ENCODE results near the gene CUBN.

CUBN gene

DNA sequence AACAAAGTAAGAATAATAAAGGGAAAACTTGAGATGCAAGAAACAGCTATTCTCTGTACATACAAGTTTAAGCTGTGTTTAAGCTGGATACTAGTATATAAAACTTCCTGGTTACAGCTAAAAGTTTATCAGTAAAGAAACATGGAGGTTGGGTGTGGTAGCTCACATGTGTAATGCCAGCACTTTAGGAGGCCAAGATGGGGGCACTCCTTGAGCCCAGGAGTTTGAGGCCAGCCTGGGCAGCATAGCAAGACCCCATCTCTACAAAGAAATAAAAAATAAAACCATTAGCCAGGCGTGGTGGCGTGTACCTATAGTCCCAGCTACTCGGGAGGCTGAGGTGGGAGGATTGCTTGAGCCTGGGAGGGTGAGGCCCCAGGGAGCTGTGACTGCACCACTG, 315.6 kb downstream of the CUBN start:
- Histone ChIP-seq H2BK120ac (ENCODE audit: low read depth, low read length) (no peak overlapping the region), H3K27ac (ENCODE audit: low read depth, low read length) (no peak overlapping the region), H3K23ac (ENCODE audit: low read length) (no peak overlapping the region), H2BK5ac (ENCODE audit: low read length) (no peak overlapping the region), H2BK15ac (replicated peaks; ENCODE audit: low read depth) (no peak overlapping the region), H3K36me3 (ENCODE audit: control insufficient read depth, insufficient read depth, low read length) (no peaks in the 10 kb centered on the region), H3K56ac (ENCODE audit: low read length) (no peak overlapping the region), H3K4me3 (ENCODE audit: low read length) (no peak overlapping the region), H3K27me3 (ENCODE audit: insufficient read depth, low read length, poor library complexity) (no peaks in the 10 kb centered on the region), H3K79me1 (ENCODE audit: low read length) (peaks cover 19% of the 10 kb centered on the region), H3K4ac (ENCODE audit: low read depth, low read length) (no peak overlapping the region), H3K18ac (ENCODE audit: low read length) (no peak overlapping the region), H3K79me2 (ENCODE audit: control insufficient read depth, insufficient read depth, low read length) (peaks cover 16% of the 10 kb centered on the region), H3K4me1 (ENCODE audit: control insufficient read depth, low read depth, low read length) (peaks cover 1% of the 10 kb centered on the region), H2AK5ac (ENCODE audit: low read length) (no peak overlapping the region), H3K9ac (ENCODE audit: low read length) (no peak overlapping the region), H4K5ac (ENCODE audit: low read length) (no peak overlapping the region), H4K8ac (ENCODE audit: low read depth, low read length) (no peak overlapping the region), H3K4me2 (ENCODE audit: low read length) (no peak overlapping the region)
- DNase-seq: no peak
- WGBS (ENCODE audit: extremely low coverage, insufficient coverage, low lambda C conversion rate): no CpG with 5 or more reads among the region's 3 CpGs

DNA sequence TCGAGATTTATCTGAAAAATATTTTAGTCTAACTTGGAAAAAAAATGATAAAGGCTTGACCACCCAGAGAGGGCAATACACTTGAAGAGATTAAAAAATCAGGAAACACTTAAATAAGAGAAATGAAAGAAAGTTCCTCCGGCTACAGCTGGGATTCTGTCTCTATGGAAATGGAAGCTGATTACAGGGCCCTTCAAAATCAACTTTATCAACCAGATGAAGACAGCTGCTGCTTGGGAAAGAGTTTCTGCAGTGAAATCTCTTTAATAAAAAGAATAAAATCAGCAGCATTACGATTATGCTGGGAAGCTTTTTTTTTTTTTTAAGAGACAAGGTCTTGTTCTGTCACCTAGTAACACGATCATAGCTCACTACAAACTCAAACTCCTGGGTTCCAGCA, 316.9 kb downstream of the CUBN start:
- peaks cover 1% of the 10 kb centered on the region for H3K4me1 ChIP-seq (ENCODE audit: control insufficient read depth, low read depth, low read length)
- H2BK120ac ChIP-seq (ENCODE audit: low read depth, low read length): no peak overlapping the region
- no peak overlapping the region for H4K8ac ChIP-seq (ENCODE audit: low read depth, low read length)
- no peak overlapping the region for H3K4ac ChIP-seq (ENCODE audit: low read depth, low read length)
- no peak overlapping the region for H2AK5ac ChIP-seq (ENCODE audit: low read length)
- peaks cover 21% of the 10 kb centered on the region for H3K79me1 ChIP-seq (ENCODE audit: low read length)
- H3K56ac ChIP-seq (ENCODE audit: low read length): no peak overlapping the region
- no peak overlapping the region for H4K5ac ChIP-seq (ENCODE audit: low read length)
- no peak overlapping the region for H2BK5ac ChIP-seq (ENCODE audit: low read length)
- H3K36me3 ChIP-seq (ENCODE audit: control insufficient read depth, insufficient read depth, low read length): no peaks in the 10 kb centered on the region
- H3K9ac ChIP-seq (ENCODE audit: low read length): no peak overlapping the region
- no peak overlapping the region for H3K4me3 ChIP-seq (ENCODE audit: low read length)
- no peak overlapping the region for H3K18ac ChIP-seq (ENCODE audit: low read length)
- no peak for DNase-seq
- H3K79me2 ChIP-seq (ENCODE audit: control insufficient read depth, insufficient read depth, low read length): peaks cover 16% of the 10 kb centered on the region
- no peak overlapping the region for H2BK15ac ChIP-seq (replicated peaks; ENCODE audit: low read depth)
- no peak overlapping the region for H3K27ac ChIP-seq (ENCODE audit: low read depth, low read length)
- H3K23ac ChIP-seq (ENCODE audit: low read length): no peak overlapping the region
- no CpG with 5 or more reads among the region's 4 CpGs for WGBS (ENCODE audit: extremely low coverage, insufficient coverage, low lambda C conversion rate)
- H3K4me2 ChIP-seq (ENCODE audit: low read length): no peak overlapping the region
- H3K27me3 ChIP-seq (ENCODE audit: insufficient read depth, low read length, poor library complexity): no peaks in the 10 kb centered on the region

- no peak overlapping the region for H2BK5ac ChIP-seq (ENCODE audit: low read length)
- H3K27me3 ChIP-seq (ENCODE audit: insufficient read depth, low read length, poor library complexity): no peaks in the 10 kb centered on the region
- no peak overlapping the region for H3K23ac ChIP-seq (ENCODE audit: low read length)
- H2BK120ac ChIP-seq (ENCODE audit: low read depth, low read length): no peak overlapping the region
- peaks cover 21% of the 10 kb centered on the region for H3K79me1 ChIP-seq (ENCODE audit: low read length)
- H3K4me3 ChIP-seq (ENCODE audit: low read length): no peak overlapping the region
- no peak overlapping the region for H2AK5ac ChIP-seq (ENCODE audit: low read length)
- H3K4ac ChIP-seq (ENCODE audit: low read depth, low read length): no peak overlapping the region
- no peak overlapping the region for H3K27ac ChIP-seq (ENCODE audit: low read depth, low read length)
- H3K4me2 ChIP-seq (ENCODE audit: low read length): no peak overlapping the region
- no peak overlapping the region for H4K8ac ChIP-seq (ENCODE audit: low read depth, low read length)
- no CpG with 5 or more reads among the region's 6 CpGs for WGBS (ENCODE audit: extremely low coverage, insufficient coverage, low lambda C conversion rate)
- H3K36me3 ChIP-seq (ENCODE audit: control insufficient read depth, insufficient read depth, low read length): no peaks in the 10 kb centered on the region
- no peak overlapping the region for H3K56ac ChIP-seq (ENCODE audit: low read length)
- DNase-seq: no peak
- no peak overlapping the region for H2BK15ac ChIP-seq (replicated peaks; ENCODE audit: low read depth)
- no peak overlapping the region for H3K18ac ChIP-seq (ENCODE audit: low read length)
- peaks cover 1% of the 10 kb centered on the region for H3K4me1 ChIP-seq (ENCODE audit: control insufficient read depth, low read depth, low read length)
- H4K5ac ChIP-seq (ENCODE audit: low read length): no peak overlapping the region
- H3K79me2 ChIP-seq (ENCODE audit: control insufficient read depth, insufficient read depth, low read length): peaks cover 14% of the 10 kb centered on the region
- H3K9ac ChIP-seq (ENCODE audit: low read length): no peak overlapping the region
These were observed 317.8 kb downstream of the CUBN start for GRCh38 chr10:16811765-16812164.

- DNase-seq: no peak
- Histone ChIP-seq H3K4ac (ENCODE audit: low read depth, low read length) (no peak overlapping the region), H2BK15ac (replicated peaks; ENCODE audit: low read depth) (no peak overlapping the region), H3K18ac (ENCODE audit: low read length) (no peak overlapping the region), H3K9ac (ENCODE audit: low read length) (no peak overlapping the region), H3K27ac (ENCODE audit: low read depth, low read length) (no peak overlapping the region), H4K8ac (ENCODE audit: low read depth, low read length) (no peak overlapping the region), H3K4me1 (ENCODE audit: control insufficient read depth, low read depth, low read length) (no peaks in the 10 kb centered on the region), H3K23ac (ENCODE audit: low read length) (no peak overlapping the region), H3K4me3 (ENCODE audit: low read length) (no peak overlapping the region), H2BK5ac (ENCODE audit: low read length) (no peak overlapping the region), H2AK5ac (ENCODE audit: low read length) (no peak overlapping the region), H3K36me3 (ENCODE audit: control insufficient read depth, insufficient read depth, low read length) (no peaks in the 10 kb centered on the region), H3K4me2 (ENCODE audit: low read length) (no peak overlapping the region), H3K79me2 (ENCODE audit: control insufficient read depth, insufficient read depth, low read length) (peaks cover 11% of the 10 kb centered on the region), H2BK120ac (ENCODE audit: low read depth, low read length) (no peak overlapping the region), H3K27me3 (ENCODE audit: insufficient read depth, low read length, poor library complexity) (no peaks in the 10 kb centered on the region), H3K79me1 (ENCODE audit: low read length) (peaks cover 18% of the 10 kb centered on the region), H4K5ac (ENCODE audit: low read length) (no peak overlapping the region), H3K56ac (ENCODE audit: low read length) (no peak overlapping the region)
- WGBS (ENCODE audit: extremely low coverage, insufficient coverage, low lambda C conversion rate): no CpG with 5 or more reads among the region's 3 CpGs
These were observed 318.3 kb downstream of the CUBN start for GRCh38 chr10:16811292-16811691.

DNA sequence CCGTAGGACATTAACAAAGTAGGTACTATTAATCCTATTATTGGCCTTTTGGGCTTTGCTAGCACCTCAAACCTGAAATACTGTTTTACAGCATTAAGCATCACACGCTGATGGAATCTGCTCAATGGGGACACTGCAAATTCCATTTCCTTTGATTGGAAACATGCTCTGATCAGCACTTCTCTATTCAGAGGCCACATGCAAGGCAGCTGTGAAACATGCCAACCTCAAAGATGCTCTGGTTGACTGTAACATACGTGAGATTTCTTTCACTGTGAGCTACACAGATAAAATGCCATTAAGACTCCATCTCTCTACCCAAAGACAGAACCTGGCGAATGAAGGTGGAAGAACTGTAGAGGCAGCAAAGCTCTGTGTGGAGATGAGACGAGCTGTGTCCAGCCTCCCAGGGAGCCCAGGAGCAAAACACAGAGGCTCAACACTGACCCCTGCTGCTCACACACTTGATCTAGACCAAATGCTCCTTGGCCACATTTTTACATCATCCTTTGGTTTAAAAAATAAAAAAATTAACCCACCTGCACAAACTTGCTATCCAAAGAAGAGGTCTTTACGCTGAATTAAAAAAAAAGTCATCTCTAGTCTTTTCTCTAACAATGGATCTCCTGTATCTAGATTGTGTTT, 320.4 kb downstream of the CUBN start:
- H2AK5ac ChIP-seq (ENCODE audit: low read length): no peak overlapping the region
- peaks cover 8% of the 10 kb centered on the region for H3K79me2 ChIP-seq (ENCODE audit: control insufficient read depth, insufficient read depth, low read length)
- H3K36me3 ChIP-seq (ENCODE audit: control insufficient read depth, insufficient read depth, low read length): no peaks in the 10 kb centered on the region
- no peak overlapping the region for H3K27ac ChIP-seq (ENCODE audit: low read depth, low read length)
- H3K4me1 ChIP-seq (ENCODE audit: control insufficient read depth, low read depth, low read length): no peaks in the 10 kb centered on the region
- no peak overlapping the region for H4K8ac ChIP-seq (ENCODE audit: low read depth, low read length)
- H3K56ac ChIP-seq (ENCODE audit: low read length): no peak overlapping the region
- WGBS (ENCODE audit: extremely low coverage, insufficient coverage, low lambda C conversion rate): no CpG with 5 or more reads among the region's 6 CpGs
- no peak overlapping the region for H3K18ac ChIP-seq (ENCODE audit: low read length)
- no peak overlapping the region for H2BK5ac ChIP-seq (ENCODE audit: low read length)
- no peak overlapping the region for H2BK120ac ChIP-seq (ENCODE audit: low read depth, low read length)
- DNase-seq: peak; percentile 76
- H3K27me3 ChIP-seq (ENCODE audit: insufficient read depth, low read length, poor library complexity): no peaks in the 10 kb centered on the region
- no peak overlapping the region for H3K4me2 ChIP-seq (ENCODE audit: low read length)
- H3K9ac ChIP-seq (ENCODE audit: low read length): no peak overlapping the region
- no peak overlapping the region for H3K4ac ChIP-seq (ENCODE audit: low read depth, low read length)
- no peak overlapping the region for H3K4me3 ChIP-seq (ENCODE audit: low read length)
- no peak overlapping the region for H3K23ac ChIP-seq (ENCODE audit: low read length)
- no peak overlapping the region for H4K5ac ChIP-seq (ENCODE audit: low read length)
- H3K79me1 ChIP-seq (ENCODE audit: low read length): peaks cover 12% of the 10 kb centered on the region
- H2BK15ac ChIP-seq (replicated peaks; ENCODE audit: low read depth): no peak overlapping the region

- no peak overlapping the region for H4K8ac ChIP-seq (ENCODE audit: low read depth, low read length)
- no CpG with 5 or more reads among the region's 4 CpGs for WGBS (ENCODE audit: extremely low coverage, insufficient coverage, low lambda C conversion rate)
- no peak overlapping the region for H3K4ac ChIP-seq (ENCODE audit: low read depth, low read length)
- no peak overlapping the region for H3K4me3 ChIP-seq (ENCODE audit: low read length)
- no peak overlapping the region for H2BK120ac ChIP-seq (ENCODE audit: low read depth, low read length)
- H3K27ac ChIP-seq (ENCODE audit: low read depth, low read length): no peak overlapping the region
- H3K18ac ChIP-seq (ENCODE audit: low read length): no peak overlapping the region
- H2BK15ac ChIP-seq (replicated peaks; ENCODE audit: low read depth): no peak overlapping the region
- no peaks in the 10 kb centered on the region for H3K36me3 ChIP-seq (ENCODE audit: control insufficient read depth, insufficient read depth, low read length)
- peaks cover 8% of the 10 kb centered on the region for H3K79me2 ChIP-seq (ENCODE audit: control insufficient read depth, insufficient read depth, low read length)
- no peak overlapping the region for H3K56ac ChIP-seq (ENCODE audit: low read length)
- no peaks in the 10 kb centered on the region for H3K27me3 ChIP-seq (ENCODE audit: insufficient read depth, low read length, poor library complexity)
- no peak overlapping the region for H3K4me2 ChIP-seq (ENCODE audit: low read length)
- H3K4me1 ChIP-seq (ENCODE audit: control insufficient read depth, low read depth, low read length): no peaks in the 10 kb centered on the region
- no peak overlapping the region for H2AK5ac ChIP-seq (ENCODE audit: low read length)
- H4K5ac ChIP-seq (ENCODE audit: low read length): no peak overlapping the region
- no peak overlapping the region for H3K23ac ChIP-seq (ENCODE audit: low read length)
- no peak overlapping the region for H2BK5ac ChIP-seq (ENCODE audit: low read length)
- H3K9ac ChIP-seq (ENCODE audit: low read length): no peak overlapping the region
- DNase-seq: no peak
- H3K79me1 ChIP-seq (ENCODE audit: low read length): peaks cover 6% of the 10 kb centered on the region
These were observed 325.5 kb downstream of the CUBN start for GRCh38 chr10:16804123-16804522.
